NCI-H1105 treated with DMSO at 0.1 percent for 48 hours (cell line): ENCODE results near the gene UBE2QL1.
"Not testable (repeated sequence)": the region's sequence is repeated elsewhere in the genome, so short reads cannot be mapped to it uniquely, and the experiment has no call there.

ENCODE experiments used
- DNase-seq: peaks from one replicate; lab custom pipeline; 2025; lab: John Stamatoyannopoulos, UW

Gene UBE2QL1

GRCh38 chr5:6497262-6497661, 48.6 kb downstream of the UBE2QL1 start:
- DNase-seq, result no peak

GRCh38 chr5:6498968-6499367, 50.3 kb downstream of the UBE2QL1 start:
- no peak for DNase-seq

GRCh38 chr5:6501701-6502100, 53.0 kb downstream of the UBE2QL1 start:
- no peak for DNase-seq

GRCh38 chr5:6502421-6502820, 53.8 kb downstream of the UBE2QL1 start:
- DNase-seq, result no peak

GRCh38 chr5:6503342-6503741, 54.7 kb downstream of the UBE2QL1 start:
- no peak for DNase-seq

GRCh38 chr5:6504677-6505415, 56.2 kb downstream of the UBE2QL1 start:
- DNase-seq, result no peak

GRCh38 chr5:6505416-6505755, 56.7 kb downstream of the UBE2QL1 start:
- no peak for DNase-seq

- no peak for DNase-seq
These were observed 57.3 kb downstream of the UBE2QL1 start for GRCh38 chr5:6505783-6506557.

- no peak for DNase-seq
These were observed 58.0 kb downstream of the UBE2QL1 start for GRCh38 chr5:6506611-6507010.

GRCh38 chr5:6508931-6509330, 60.3 kb downstream of the UBE2QL1 start:
- no peak for DNase-seq

GRCh38 chr5:6510132-6510531, 61.5 kb downstream of the UBE2QL1 start:
- no peak for DNase-seq

GRCh38 chr5:6510973-6511372, 62.3 kb downstream of the UBE2QL1 start:
- DNase-seq, result no peak

GRCh38 chr5:6515812-6516211, 67.2 kb downstream of the UBE2QL1 start:
- not testable (repeated sequence) for DNase-seq

GRCh38 chr5:6516823-6517222, 68.2 kb downstream of the UBE2QL1 start:
- no peak for DNase-seq

GRCh38 chr5:6517510-6517909, 68.9 kb downstream of the UBE2QL1 start:
- DNase-seq, result no peak

GRCh38 chr5:6518298-6519057, 69.8 kb downstream of the UBE2QL1 start:
- no peak for DNase-seq

GRCh38 chr5:6520201-6520600, 71.5 kb downstream of the UBE2QL1 start:
- no peak for DNase-seq

GRCh38 chr5:6522331-6522730, 73.7 kb downstream of the UBE2QL1 start:
- no peak for DNase-seq

GRCh38 chr5:6522923-6523322, 74.3 kb downstream of the UBE2QL1 start:
- no peak for DNase-seq

GRCh38 chr5:6525422-6525821, 76.8 kb downstream of the UBE2QL1 start:
- no peak for DNase-seq

- peak; percentile 12 for DNase-seq
These were observed 77.3 kb downstream of the UBE2QL1 start for GRCh38 chr5:6525910-6526309.

GRCh38 chr5:6527749-6528455, 79.2 kb downstream of the UBE2QL1 start:
- no peak for DNase-seq
